HFFc6 (cell line): ENCODE data around the gene PTPRN2. TPM values are rescaled to one million over a fixed set of nuclear protein-coding genes. Genes with fewer than 3 reads are reported as not detected.

Experiments used
- DNase-seq: peaks from one replicate; pipeline ENCODE4 v3.0.0-alpha.2; 2018
- H3K27ac Mint-ChIP-seq: 2 replicates; pipeline ENCODE4 v1.8.0; 2020; ENCODE audit warnings: mild to moderate bottlenecking, mixed read lengths
- H3K27me3 Mint-ChIP-seq: 2 replicates; pipeline ENCODE4 v1.8.0; 2021; ENCODE audit warnings: mild to moderate bottlenecking, moderate library complexity, mixed read lengths; ENCODE audit not compliant: insufficient read depth
- H3K36me3 Mint-ChIP-seq: 2 replicates; pipeline ENCODE4 v1.8.0; 2021; ENCODE audit warnings: low read depth, mixed read lengths
- H3K4me1 Mint-ChIP-seq: 2 replicates; pipeline ENCODE4 v1.8.0; 2020; ENCODE audit warnings: low read depth, mixed read lengths
- H3K4me3 Mint-ChIP-seq: 2 replicates; pipeline ENCODE4 v1.8.0; 2020; ENCODE audit warnings: mild to moderate bottlenecking, moderate library complexity, mixed read lengths
- H3K9me3 Mint-ChIP-seq: 2 replicates; pipeline ENCODE4 v1.8.0; 2020; ENCODE audit warnings: mild to moderate bottlenecking, mixed read lengths
- CTCF ChIP-seq: fragments of 200-600 bp; sonication (generic); IDR thresholded peaks from 2 replicates; pipeline ENCODE4 v1.5.0; 2021; ENCODE audit warnings: antibody characterized with exemption, mild to moderate bottlenecking
- total RNA-seq, 6 experiments: library from RNA; stranded (reverse); fragmentation: NEBNext Ultra II Directional; extraction: Animal tissue kit (Norgen Biotek cat#: 25700); gene quantifications; 2 replicates in 1 of 6; 3 replicates in 5 of 6; pipeline ENCODE4 v1.2.3, GENCODE V29; 2021

PTPRN2 gene
- total RNA-seq, 6 experiments from 2014 or later, result 0.05 to 0.27 (median 0.23) TPM

DNA sequence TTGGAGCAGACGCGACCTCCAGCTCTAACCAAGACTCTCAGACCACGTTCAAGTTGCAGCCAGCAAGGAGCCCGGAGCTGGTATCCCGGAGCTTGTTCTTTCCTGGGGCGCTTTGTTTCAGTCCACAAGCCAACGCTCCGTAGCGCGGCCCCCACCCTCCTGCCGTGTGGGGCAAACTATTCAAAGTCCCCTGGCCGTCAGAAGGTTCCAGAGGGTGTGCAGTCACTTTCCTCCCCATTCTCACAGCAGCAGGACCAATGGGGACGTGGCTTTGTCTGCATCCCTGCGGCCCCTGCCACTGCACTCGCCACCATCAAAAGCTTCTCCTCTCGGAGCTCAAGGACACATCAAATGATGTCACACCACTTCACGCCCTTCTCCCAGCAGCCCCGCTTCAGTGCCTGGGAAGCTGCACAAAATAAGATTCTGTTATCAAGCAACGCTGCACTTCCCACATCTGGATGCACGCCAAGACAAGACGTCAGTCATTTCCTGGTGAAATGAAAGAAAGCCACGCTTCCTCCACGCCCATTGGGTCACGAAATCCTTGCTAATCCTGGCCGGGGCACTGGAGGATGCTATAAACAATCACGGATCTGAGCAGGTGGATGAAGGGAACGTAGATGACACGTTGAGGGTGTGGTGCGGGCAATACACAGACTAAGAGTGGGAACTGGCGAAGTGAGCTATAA is 348.2 kb downstream of the PTPRN2 start:
- H3K4me3 Mint-ChIP-seq, result no peak overlapping the region
- H3K27ac Mint-ChIP-seq, result no peak overlapping the region

GRCh38 chr7:158238616-158239289 is 348.9 kb downstream of the PTPRN2 start:
- Mint-ChIP-seq H3K27me3 (no peaks in the 10 kb centered on the region; the same call in none of the 2 replicates), H3K27ac (no peak overlapping the region), H3K4me3 (no peak overlapping the region), H3K36me3 (peaks cover 8% of the 10 kb centered on the region; the same call in 1 of the 2 replicates), H3K9me3 (peaks cover 55% of the 10 kb centered on the region), H3K4me1 (no peaks in the 10 kb centered on the region)
- TF ChIP-seq CTCF, result no peak
- no peak for DNase-seq

More for the DNA sequence above, 348.2 kb downstream of the PTPRN2 start:
- TF ChIP-seq CTCF, result no peak
- Mint-ChIP-seq H3K9me3 (peaks cover 48% of the 10 kb centered on the region), H3K36me3 (peaks cover 8% of the 10 kb centered on the region; the same call in 1 of the 2 replicates), H3K4me1 (no peaks in the 10 kb centered on the region), H3K27me3 (no peaks in the 10 kb centered on the region; the same call in none of the 2 replicates)
- DNase-seq, result no peak

GRCh38 chr7:158237672-158238335 is 349.8 kb downstream of the PTPRN2 start:
- H3K4me1 Mint-ChIP-seq, result no peaks in the 10 kb centered on the region
- H3K9me3 Mint-ChIP-seq, result peaks cover 56% of the 10 kb centered on the region
- no peak for DNase-seq
- H3K36me3 Mint-ChIP-seq, result peaks cover 8% of the 10 kb centered on the region; the same call in 1 of the 2 replicates
- TF ChIP-seq CTCF, result no peak
- H3K4me3 Mint-ChIP-seq, result no peak overlapping the region
- H3K27me3 Mint-ChIP-seq, result no peaks in the 10 kb centered on the region; the same call in none of the 2 replicates
- H3K27ac Mint-ChIP-seq, result no peak overlapping the region

GRCh38 chr7:158236400-158236799 is 351.2 kb downstream of the PTPRN2 start:
- no peak for DNase-seq
- H3K36me3 Mint-ChIP-seq, result peaks cover 8% of the 10 kb centered on the region; the same call in 1 of the 2 replicates
- H3K4me3 Mint-ChIP-seq, result no peak overlapping the region
- no peak for TF ChIP-seq CTCF
- peaks cover 67% of the 10 kb centered on the region for H3K9me3 Mint-ChIP-seq
- H3K4me1 Mint-ChIP-seq, result no peaks in the 10 kb centered on the region
- H3K27ac Mint-ChIP-seq, result no peak overlapping the region
- H3K27me3 Mint-ChIP-seq, result no peaks in the 10 kb centered on the region; the same call in 1 of the 2 replicates

DNA sequence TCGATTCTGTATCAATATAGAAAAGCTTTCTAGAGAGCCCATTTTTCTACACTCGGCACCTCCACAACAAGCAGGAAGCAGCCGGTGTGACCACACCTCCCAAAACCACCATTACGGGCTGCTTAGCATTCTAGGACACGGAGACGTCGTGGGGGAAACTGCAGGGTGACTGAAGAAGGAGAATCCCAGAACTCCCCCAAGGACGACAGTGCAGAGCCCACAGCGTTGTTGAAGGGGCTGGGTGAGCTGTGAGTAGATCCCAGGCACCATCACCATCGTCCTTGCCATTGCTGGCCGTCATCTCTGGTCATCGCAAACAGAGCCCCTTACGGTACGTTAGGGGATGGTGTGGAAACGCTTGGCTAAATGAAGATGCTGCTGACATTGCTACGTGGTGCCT is 351.8 kb downstream of the PTPRN2 start:
- Mint-ChIP-seq H3K27ac (no peak overlapping the region), H3K4me3 (no peak overlapping the region), H3K9me3 (peaks cover 68% of the 10 kb centered on the region), H3K4me1 (no peaks in the 10 kb centered on the region), H3K27me3 (no peaks in the 10 kb centered on the region; the same call in 1 of the 2 replicates), H3K36me3 (peaks cover 8% of the 10 kb centered on the region; the same call in 1 of the 2 replicates)
- no peak for TF ChIP-seq CTCF
- no peak for DNase-seq
